HTERT RPE-1 (cell line): Measurements from ENCODE around the gene GOLPH3.
"Not testable (repeated sequence)": the region's sequence is repeated elsewhere in the genome, so short reads cannot be mapped to it uniquely, and the experiment has no call there.

Experiments
- in situ Hi-C: fragments of 300-500 bp; cut with MboI; formaldehyde crosslinking; loops from 4 replicates; pipeline ENCODE4 v1.14.3; 2020; ENCODE audit warnings: low sequenced_read_pairs

GOLPH3 gene

GRCh38 chr5:32100691-32101302 is 73.3 kb downstream of the GOLPH3 start:
- in situ Hi-C loops, result no loop called here

DNA sequence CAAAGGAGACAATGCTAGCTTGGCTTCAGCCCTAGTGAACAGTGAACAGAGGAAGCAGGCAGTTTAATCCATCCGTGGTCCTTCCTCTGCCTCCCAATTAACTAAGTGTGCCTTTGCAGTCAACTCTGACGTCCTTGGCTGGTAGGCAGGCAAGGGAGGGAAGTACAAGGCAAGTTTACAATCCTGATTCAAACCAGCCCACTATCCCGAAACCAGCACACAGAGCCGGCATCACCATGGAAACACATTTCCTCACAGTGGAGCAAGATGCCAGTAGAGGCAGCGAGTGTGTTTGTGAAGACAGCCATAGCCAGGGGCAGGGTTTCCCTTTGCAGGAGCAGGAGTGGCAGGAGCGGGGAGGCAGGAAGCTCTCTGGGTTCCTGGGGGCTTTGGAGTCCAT is 73.9 kb downstream of the GOLPH3 start:
- in situ Hi-C loops, result no loop called here

DNA sequence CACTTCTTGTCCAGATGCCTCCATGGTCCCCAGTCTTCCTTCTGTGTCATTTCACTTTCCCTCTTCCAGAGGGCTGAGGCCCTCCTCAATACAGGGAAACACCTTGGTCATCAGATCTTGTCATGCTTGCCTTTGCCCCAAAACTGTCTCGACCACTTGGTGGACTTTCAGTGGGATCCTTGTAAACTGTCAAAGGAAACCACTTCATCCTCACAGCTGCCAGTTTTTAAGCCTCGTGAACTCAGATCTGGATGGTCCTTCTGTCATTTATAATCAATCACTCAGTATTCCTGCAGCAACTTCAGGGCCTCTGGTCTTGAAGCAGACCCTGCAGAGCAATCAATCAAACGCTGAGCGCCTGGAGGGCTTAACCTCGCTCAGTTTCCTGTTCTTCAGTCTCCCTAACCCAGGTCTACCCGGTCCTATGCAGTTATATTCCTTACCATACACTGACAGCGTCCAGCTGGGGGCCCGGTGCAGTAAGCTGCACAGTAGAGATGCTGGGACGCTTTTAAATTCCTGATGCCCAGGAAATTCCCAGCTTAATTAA is 74.6 kb downstream of the GOLPH3 start:
- in situ Hi-C loops, result no loop called here

GRCh38 chr5:32098890-32099310 is 75.2 kb downstream of the GOLPH3 start:
- in situ Hi-C loops, result no loop called here

GRCh38 chr5:32098291-32098690 is 75.8 kb downstream of the GOLPH3 start:
- in situ Hi-C loops, result no loop called here

GRCh38 chr5:32096891-32097595 is 77.1 kb downstream of the GOLPH3 start:
- in situ Hi-C loops, result no loop called here

- in situ Hi-C loops, result no loop called here
Measured at GRCh38 chr5:32095261-32095671, 78.9 kb downstream of the GOLPH3 start.

GRCh38 chr5:32094691-32095090 is 79.4 kb downstream of the GOLPH3 start:
- in situ Hi-C loops, result no loop called here

GRCh38 chr5:32092938-32093812 is 80.9 kb downstream of the GOLPH3 start:
- in situ Hi-C loops, result no loop called here

DNA sequence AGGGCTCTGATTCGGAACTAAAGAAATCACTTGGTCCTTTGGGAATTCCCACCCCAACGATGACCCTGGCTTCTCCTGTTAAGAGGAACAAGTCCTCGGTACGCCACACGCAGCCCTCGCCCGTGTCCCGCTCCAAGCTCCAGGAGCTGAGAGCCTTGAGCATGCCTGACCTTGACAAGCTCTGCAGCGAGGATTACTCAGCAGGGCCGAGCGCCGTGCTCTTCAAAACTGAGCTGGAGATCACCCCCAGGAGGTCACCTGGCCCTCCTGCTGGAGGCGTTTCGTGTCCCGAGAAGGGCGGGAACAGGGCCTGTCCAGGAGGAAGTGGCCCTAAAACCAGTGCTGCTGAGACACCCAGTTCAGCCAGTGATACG is 83.4 kb downstream of the GOLPH3 start:
- in situ Hi-C loops, result no loop called here

DNA sequence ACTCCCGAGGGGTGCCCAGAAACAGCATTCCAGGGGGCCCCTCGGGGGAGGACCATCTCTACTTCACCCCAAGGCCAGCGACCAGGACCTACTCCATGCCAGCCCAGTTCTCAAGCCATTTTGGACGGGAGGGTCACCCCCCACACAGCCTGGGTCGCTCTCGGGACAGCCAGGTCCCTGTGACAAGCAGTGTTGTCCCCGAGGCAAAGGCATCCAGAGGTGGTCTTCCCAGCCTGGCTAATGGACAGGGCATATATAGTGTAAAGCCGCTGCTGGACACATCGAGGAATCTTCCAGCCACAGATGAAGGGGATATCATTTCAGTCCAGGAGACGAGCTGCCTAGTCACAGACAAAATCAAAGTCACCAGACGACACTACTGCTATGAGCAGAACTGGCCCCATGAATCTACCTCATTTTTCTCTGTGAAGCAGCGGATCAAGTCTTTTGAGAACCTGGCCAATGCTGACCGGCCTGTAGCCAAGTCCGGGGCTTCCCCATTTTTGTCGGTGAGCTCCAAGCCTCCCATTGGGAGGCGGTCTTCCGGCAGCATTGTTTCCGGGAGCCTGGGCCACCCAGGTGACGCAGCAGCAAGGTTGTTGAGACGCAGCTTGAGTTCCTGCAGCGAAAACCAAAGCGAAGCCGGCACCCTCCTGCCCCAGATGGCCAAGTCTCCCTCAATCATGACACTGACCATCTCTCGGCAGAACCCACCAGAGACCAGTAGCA is 83.9 kb downstream of the GOLPH3 start:
- in situ Hi-C loops, result no loop called here

DNA sequence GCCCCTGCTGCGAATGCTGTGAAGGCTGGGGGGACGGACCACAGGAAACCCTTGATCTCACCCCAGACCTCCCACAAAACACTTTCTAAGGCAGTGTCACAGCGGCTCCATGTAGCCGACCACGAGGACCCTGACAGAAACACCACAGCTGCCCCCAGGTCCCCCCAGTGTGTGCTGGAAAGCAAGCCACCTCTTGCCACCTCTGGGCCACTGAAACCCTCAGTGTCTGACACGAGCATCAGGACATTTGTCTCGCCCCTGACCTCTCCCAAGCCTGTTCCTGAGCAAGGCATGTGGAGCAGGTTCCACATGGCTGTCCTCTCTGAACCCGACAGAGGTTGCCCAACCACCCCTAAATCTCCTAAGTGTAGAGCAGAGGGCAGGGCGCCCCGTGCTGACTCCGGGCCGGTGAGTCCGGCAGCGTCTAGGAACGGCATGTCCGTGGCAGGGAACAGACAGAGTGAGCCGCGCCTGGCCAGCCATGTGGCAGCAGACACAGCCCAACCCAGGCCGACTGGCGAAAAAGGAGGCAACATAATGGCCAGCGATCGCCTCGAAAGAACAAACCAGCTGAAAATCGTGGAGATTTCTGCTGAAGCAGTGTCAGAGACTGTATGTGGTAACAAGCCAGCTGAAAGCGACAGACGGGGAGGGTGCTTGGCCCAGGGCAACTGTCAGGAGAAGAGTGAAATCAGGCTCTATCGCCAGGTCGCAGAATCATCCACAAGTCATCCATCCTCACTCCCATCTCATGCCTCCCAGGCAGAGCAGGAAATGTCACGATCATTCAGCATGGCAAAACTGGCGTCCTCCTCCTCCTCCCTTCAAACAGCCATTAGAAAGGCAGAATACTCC is 84.7 kb downstream of the GOLPH3 start:
- in situ Hi-C loops, result no loop called here

DNA sequence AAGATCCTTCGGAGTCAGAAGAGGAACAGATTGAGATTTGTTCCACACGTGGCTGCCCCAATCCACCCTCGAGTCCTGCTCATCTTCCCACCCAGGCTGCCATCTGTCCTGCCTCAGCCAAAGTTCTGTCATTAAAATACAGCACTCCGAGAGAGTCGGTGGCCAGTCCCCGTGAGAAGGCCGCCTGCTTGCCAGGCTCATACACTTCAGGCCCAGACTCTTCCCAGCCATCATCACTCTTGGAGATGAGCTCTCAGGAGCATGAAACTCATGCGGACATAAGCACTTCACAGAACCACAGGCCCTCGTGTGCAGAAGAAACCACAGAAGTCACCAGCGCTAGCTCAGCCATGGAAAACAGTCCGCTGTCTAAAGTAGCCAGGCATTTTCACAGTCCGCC is 85.9 kb downstream of the GOLPH3 start:
- in situ Hi-C loops, result no loop called here

GRCh38 chr5:32087086-32088082 is 86.7 kb downstream of the GOLPH3 start:
- in situ Hi-C loops, result no loop called here

- in situ Hi-C loops, result no loop called here
Measured at GRCh38 chr5:32083981-32084430, 90.1 kb downstream of the GOLPH3 start.

GRCh38 chr5:32082701-32083100 is 91.4 kb downstream of the GOLPH3 start:
- in situ Hi-C loops, result no loop called here

GRCh38 chr5:32080565-32080964 is 93.6 kb downstream of the GOLPH3 start:
- in situ Hi-C loops, result not testable (repeated sequence)

DNA sequence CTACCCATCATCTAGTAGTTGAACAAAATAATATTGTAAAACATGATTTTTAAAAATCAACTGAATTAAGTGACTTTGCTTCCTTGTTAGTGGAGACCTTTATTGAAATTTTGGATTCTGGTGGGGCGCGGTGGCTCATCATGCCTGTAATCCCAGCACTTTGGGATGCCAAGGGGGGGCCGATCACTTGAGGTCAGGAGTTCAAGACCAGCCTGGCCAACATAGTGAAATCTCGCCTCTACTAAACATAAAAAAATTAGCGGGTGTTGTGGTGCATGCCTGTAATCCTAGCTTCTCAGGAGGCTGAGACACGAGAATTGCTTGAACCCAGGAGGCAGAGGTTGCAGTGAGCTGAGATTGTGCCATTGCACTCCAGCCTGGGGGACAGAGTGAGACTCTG is 95.3 kb downstream of the GOLPH3 start:
- in situ Hi-C loops, result not testable (repeated sequence)
